CD4-positive, alpha-beta T cell (primary cell): ENCODE results near the gene SYNPO. TPM values are rescaled to one million over a fixed set of nuclear protein-coding genes. Genes with fewer than 3 reads are reported as not detected.

Experiments used
- ATAC-seq: fragments of 200-7000 bp; cut with Tn5 transposase; one replicate; pipeline ENCODE4 v1.10.0; 2022; ENCODE audit warnings: mild to moderate bottlenecking; ENCODE audit not compliant: poor library complexity
- CTCF ChIA-PET: fragments of 350-600 bp; sonication (Branson Sonifier 250); formaldehyde crosslinking; loops from one replicate; lab custom pipeline; 2021; ENCODE audit warnings: antibody characterized with exemption, inconsistent platforms; lab: Charles Lee
- POLR2A ChIA-PET: fragments of 350-600 bp; sonication (Branson Sonifier 250); formaldehyde crosslinking; loops from one replicate; lab custom pipeline; 2021; ENCODE audit warnings: antibody characterized with exemption, inconsistent platforms; lab: Charles Lee
- DNase-seq, 14 experiments: peaks; one replicate each; pipeline ENCODE4 v3.0.0-alpha.2; 2013 to 2020; ENCODE audit warnings: mixed read lengths in 2 of 14
- H3K27ac ChIP-seq, 2 donors: one replicate each; pipeline versions ENCODE4 v1.5.1 to v1.7.0; 2013; ENCODE audit warnings: low read length in 2 of 2, low read depth in 1 of 2, mild to moderate bottlenecking in 1 of 2
- H3K27me3 ChIP-seq, 2 experiments: 1 replicate in 1 of 2; 2 replicates in 1 of 2; pipeline versions ENCODE4 v1.6.1 to v1.7.0; 2013; ENCODE audit warnings: low read length in 2 of 2, control low read depth in 1 of 2, mild to moderate bottlenecking in 1 of 2, moderate library complexity in 1 of 2; ENCODE audit not compliant: insufficient read depth in 2 of 2, control insufficient read depth in 1 of 2
- H3K36me3 ChIP-seq: one replicate; pipeline ENCODE4 v1.6.1; 2013; ENCODE audit warnings: low read length, control low read depth; ENCODE audit not compliant: insufficient read depth
- H3K4me1 ChIP-seq: one replicate; pipeline ENCODE4 v1.6.1; 2013; ENCODE audit warnings: low read length, control low read depth; ENCODE audit not compliant: insufficient read depth
- H3K4me3 ChIP-seq: one replicate; pipeline ENCODE4 v1.5.1; 2013; ENCODE audit warnings: mild to moderate bottlenecking, low read length, moderate library complexity
- H3K9me3 ChIP-seq, 2 experiments: 1 replicate in 1 of 2; 2 replicates in 1 of 2; pipeline versions ENCODE4 v1.6.1 to v1.7.0; 2013; ENCODE audit warnings: low read length in 2 of 2, mild to moderate bottlenecking in 2 of 2, control low read depth in 1 of 2, moderate library complexity in 1 of 2; ENCODE audit not compliant: control insufficient read depth in 1 of 2, insufficient read depth in 1 of 2
- H3K27ac Mint-ChIP-seq: one replicate; pipeline ENCODE4 v1.8.0; 2020; ENCODE audit warnings: mixed read lengths
- H3K27me3 Mint-ChIP-seq: one replicate; pipeline ENCODE4 v1.8.0; 2021; ENCODE audit warnings: mixed read lengths
- H3K36me3 Mint-ChIP-seq: one replicate; pipeline ENCODE4 v1.8.0; 2021; ENCODE audit warnings: low read depth, mixed read lengths
- H3K4me1 Mint-ChIP-seq: one replicate; pipeline ENCODE4 v1.8.0; 2021; ENCODE audit warnings: low read depth, mixed read lengths
- H3K4me3 Mint-ChIP-seq: one replicate; pipeline ENCODE4 v1.8.0; 2020; ENCODE audit warnings: mild to moderate bottlenecking, mixed read lengths
- H3K9me3 Mint-ChIP-seq: one replicate; pipeline ENCODE4 v1.8.0; 2020; ENCODE audit warnings: mixed read lengths
- CTCF ChIP-seq: fragments of 200-600 bp; IDR thresholded peaks from one replicate; pipeline ENCODE4 v1.8.0; 2022; ENCODE audit warnings: antibody characterized with exemption, mild to moderate bottlenecking
- intact Hi-C, 2 experiments: fragments of 100-400 bp; cut with DNase I in 1 of 2; cut with micrococcal nuclease in 1 of 2; formaldehyde crosslinking; loops; one replicate each; pipeline versions ENCODE4 v1.15.1 to v1.9.0; 2023 to 2025; cut with DNase I, micrococcal nuclease
- total RNA-seq, 174 experiments: library from RNA in 2 of 174; stranded (reverse) in 2 of 174; gene quantifications; one replicate each; pipeline ENCODE4 v1.2.3 and lab custom pipeline; 2021 to 2026

The SYNPO gene
- total RNA-seq, 2 experiments from 2014 or later: 0.06 to 0.14 TPM

GRCh38 chr5:150648294-150649107, 8.0 kb downstream of the SYNPO start:
- ATAC-seq (no peak), DNase-seq (no peak)
- no peaks in the 10 kb centered on the region for H3K36me3 ChIP-seq
- Mint-ChIP-seq H3K27ac (no peak overlapping the region), H3K4me1 (no peaks in the 10 kb centered on the region), H3K4me3 (no peak overlapping the region), H3K9me3 (no peaks in the 10 kb centered on the region), H3K27me3 (no peaks in the 10 kb centered on the region), H3K36me3 (no peaks in the 10 kb centered on the region)
- CTCF ChIA-PET: no interaction called here
- no peaks in the 10 kb centered on the region for H3K9me3 ChIP-seq
- no peaks in the 10 kb centered on the region for H3K4me1 ChIP-seq
- no peaks in the 10 kb centered on the region for H3K27me3 ChIP-seq
- H3K4me3 ChIP-seq: no peak overlapping the region
- no peak for TF ChIP-seq CTCF
- POLR2A ChIA-PET: no interaction called here
- intact Hi-C loops: no loop called here
- no peak overlapping the region for H3K27ac ChIP-seq

- H3K36me3 ChIP-seq: no peaks in the 10 kb centered on the region
- ChIA-PET POLR2A (no interaction called here), CTCF (no interaction called here)
- no peaks in the 10 kb centered on the region for H3K27me3 Mint-ChIP-seq
- intact Hi-C loops: loop anchor here in 1 of 2 experiments (10.0 kb wide), 1 partner anchor 595 kb away; no protein-coding TSS in a partner anchor
- no peak for TF ChIP-seq CTCF
- H3K27me3 ChIP-seq: no peaks in the 10 kb centered on the region
- no peak overlapping the region for H3K27ac Mint-ChIP-seq
- no peak overlapping the region for H3K4me3 ChIP-seq
- DNase-seq (no peak), ATAC-seq (no peak)
- no peak overlapping the region for H3K27ac ChIP-seq
- no peak overlapping the region for H3K4me3 Mint-ChIP-seq
- H3K9me3 ChIP-seq: no peaks in the 10 kb centered on the region
- no peaks in the 10 kb centered on the region for H3K36me3 Mint-ChIP-seq
- no peaks in the 10 kb centered on the region for H3K9me3 Mint-ChIP-seq
- no peaks in the 10 kb centered on the region for H3K4me1 ChIP-seq
- H3K4me1 Mint-ChIP-seq: no peaks in the 10 kb centered on the region
Measured at GRCh38 chr5:150649108-150650020, 8.9 kb downstream of the SYNPO start.

- intact Hi-C loops: loop anchor here in 1 of 2 experiments (10.0 kb wide), 1 partner anchor 594 kb away; no protein-coding TSS in a partner anchor
- Histone ChIP-seq H3K27me3 (no peaks in the 10 kb centered on the region), H3K4me3 (no peak overlapping the region), H3K36me3 (no peaks in the 10 kb centered on the region), H3K27ac (no peak overlapping the region), H3K9me3 (no peaks in the 10 kb centered on the region), H3K4me1 (no peaks in the 10 kb centered on the region)
- no peak overlapping the region for H3K27ac Mint-ChIP-seq
- POLR2A ChIA-PET: no interaction called here
- no peaks in the 10 kb centered on the region for H3K4me1 Mint-ChIP-seq
- H3K27me3 Mint-ChIP-seq: no peaks in the 10 kb centered on the region
- H3K36me3 Mint-ChIP-seq: no peaks in the 10 kb centered on the region
- H3K4me3 Mint-ChIP-seq: no peak overlapping the region
- DNase-seq (no peak), ATAC-seq (no peak)
- no peak for TF ChIP-seq CTCF
- H3K9me3 Mint-ChIP-seq: no peaks in the 10 kb centered on the region
- CTCF ChIA-PET: no interaction called here
Measured at GRCh38 chr5:150650021-150651006, 9.9 kb downstream of the SYNPO start.
